GM12865 (cell line): ENCODE measurements around the gene TMEM269.

Source experiments
- DNase-seq: peaks from one replicate; pipeline ENCODE4 v3.0.0; 2010; ENCODE audit warnings: low read depth
- H3K4me3 ChIP-seq: 2 replicates; pipeline ENCODE4 v1.5.1; 2011; ENCODE audit warnings: mild to moderate bottlenecking, low read depth, low read length, control low read depth
- TF ChIP-seq, protein P1 (sequence below): IDR thresholded peaks from 2 replicates; pipeline ENCODE4 v1.5.1; 2011; ENCODE audit warnings: low read length, control low read depth, low read depth, inconsistent platforms; ENCODE audit not compliant: insufficient read depth; ENCODE audit errors: missing control alignments

Gene TMEM269

DNA sequence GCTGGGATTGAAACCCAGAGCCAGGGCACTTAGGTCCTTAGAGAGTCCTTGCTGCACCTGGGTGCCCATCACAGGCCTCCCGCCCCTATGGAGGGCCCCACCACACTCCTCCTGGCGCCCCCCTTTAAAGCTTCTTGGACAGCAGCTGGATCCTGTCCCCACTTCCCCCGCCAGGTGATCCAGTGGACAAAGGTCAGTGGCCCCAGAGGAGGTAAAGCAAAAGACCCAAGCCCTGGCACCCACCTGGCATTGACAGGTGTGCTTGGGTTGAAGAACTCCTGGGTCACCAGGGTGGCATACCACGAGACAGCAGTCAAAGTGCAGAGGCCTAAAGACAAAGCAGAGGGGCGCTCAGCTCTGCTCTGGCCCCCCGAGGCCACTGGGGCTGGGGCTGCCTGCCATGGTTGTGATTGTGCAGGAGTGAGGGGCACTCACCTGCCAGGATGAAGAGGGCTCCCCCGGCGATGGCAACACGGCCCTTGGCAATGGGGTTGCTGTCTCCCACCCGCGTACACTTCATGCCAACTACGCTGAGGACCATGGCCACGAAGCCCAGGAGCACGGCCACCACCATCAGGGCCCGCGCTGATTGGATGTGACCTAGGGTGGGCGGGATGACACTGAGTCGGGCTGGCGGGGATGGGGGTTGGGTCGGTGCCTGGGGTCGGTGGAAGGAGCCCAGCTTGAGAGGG, 46.7 kb upstream of the TMEM269 start:
- no peak overlapping the region for H3K4me3 ChIP-seq
- TF ChIP-seq, protein P1, sequence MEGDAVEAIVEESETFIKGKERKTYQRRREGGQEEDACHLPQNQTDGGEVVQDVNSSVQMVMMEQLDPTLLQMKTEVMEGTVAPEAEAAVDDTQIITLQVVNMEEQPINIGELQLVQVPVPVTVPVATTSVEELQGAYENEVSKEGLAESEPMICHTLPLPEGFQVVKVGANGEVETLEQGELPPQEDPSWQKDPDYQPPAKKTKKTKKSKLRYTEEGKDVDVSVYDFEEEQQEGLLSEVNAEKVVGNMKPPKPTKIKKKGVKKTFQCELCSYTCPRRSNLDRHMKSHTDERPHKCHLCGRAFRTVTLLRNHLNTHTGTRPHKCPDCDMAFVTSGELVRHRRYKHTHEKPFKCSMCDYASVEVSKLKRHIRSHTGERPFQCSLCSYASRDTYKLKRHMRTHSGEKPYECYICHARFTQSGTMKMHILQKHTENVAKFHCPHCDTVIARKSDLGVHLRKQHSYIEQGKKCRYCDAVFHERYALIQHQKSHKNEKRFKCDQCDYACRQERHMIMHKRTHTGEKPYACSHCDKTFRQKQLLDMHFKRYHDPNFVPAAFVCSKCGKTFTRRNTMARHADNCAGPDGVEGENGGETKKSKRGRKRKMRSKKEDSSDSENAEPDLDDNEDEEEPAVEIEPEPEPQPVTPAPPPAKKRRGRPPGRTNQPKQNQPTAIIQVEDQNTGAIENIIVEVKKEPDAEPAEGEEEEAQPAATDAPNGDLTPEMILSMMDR, result no peak
- no peak for DNase-seq

DNA sequence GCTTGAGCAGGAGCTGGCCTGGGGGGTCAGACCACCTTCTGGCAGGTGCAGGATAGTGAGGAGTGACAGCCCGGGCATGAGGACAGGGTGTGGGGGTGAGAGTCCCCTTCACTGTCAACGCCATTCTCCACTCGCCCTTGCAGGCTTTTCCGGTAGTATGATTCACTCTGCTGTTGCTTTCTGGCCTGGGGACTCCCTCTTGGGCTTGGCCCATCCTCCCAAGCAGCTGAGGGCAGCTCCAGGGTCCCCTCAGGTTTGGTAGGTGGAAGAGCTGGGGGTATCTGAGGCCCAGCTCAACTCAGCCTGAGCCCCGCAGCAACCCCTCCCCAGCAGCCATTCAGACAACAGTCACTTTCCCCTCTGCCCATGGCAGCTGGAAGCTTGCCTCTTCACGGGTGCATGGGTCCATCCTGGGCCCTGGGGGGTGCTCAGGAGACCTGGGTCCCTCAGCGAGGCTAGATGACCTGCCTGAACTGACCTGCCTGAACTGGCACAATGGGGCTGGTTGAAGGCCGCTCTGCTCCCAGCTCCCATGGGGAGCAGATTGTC, 46.0 kb upstream of the TMEM269 start:
- no peak for DNase-seq
- H3K4me3 ChIP-seq, result no peak overlapping the region
- TF ChIP-seq, protein P1, result no peak

DNA sequence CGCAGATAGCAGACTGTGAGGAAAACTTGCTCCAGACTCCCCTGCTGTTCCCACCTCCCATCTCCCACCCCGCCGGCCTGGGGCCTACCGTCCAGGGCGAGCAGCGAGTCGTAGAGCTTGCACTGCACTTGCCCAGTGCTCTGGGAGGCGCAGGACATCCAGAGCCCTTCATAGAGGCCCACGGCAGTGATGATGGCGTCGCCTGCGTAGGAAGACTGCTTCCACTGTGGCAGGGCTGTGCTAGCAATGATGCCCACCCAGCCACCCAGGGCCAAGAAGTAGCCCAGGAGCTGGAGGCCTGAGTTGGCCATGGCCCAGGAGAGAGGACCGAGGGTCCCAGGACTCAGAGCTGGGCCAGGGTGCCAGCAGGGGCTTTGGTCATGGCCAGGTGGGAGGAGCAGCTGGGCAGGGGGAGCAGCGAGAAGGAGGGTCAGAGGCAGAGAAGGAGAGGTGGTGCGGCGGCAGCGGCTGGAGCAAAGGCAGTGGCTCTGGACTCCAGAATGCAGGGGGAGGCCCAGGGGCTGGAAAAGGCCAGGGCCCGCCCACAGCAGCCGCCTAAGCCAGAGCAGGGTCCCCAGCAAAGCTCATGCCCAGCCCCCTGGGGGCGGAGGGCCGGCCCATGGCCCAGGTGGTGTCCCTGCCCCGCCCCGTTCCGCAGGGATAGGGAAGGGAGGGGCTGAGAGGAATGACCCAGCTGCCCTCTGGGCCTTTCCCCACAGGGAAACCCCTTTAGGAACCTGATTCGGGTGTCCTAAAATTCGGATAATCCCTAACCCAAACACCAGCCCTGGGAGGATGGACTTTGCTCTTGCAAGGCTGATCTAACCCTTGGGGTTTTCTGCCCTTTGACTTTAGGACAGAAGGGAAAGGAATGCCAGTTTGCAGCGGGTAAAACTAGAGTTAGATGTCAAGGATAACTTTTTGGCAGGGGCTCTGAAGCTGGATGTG, 44.8 kb upstream of the TMEM269 start, which contains the start of gene CLDN19:
Gene CLDN19, minus strand, starts transcription at position 484 of the 948 bp plus-strand sequence. Its CDS starts 173 bp downstream, at position 311.
- no peak for DNase-seq
- H3K4me3 ChIP-seq, result no peak within 1 kb of the TSS
- TF ChIP-seq, protein P1, result no peak

DNA sequence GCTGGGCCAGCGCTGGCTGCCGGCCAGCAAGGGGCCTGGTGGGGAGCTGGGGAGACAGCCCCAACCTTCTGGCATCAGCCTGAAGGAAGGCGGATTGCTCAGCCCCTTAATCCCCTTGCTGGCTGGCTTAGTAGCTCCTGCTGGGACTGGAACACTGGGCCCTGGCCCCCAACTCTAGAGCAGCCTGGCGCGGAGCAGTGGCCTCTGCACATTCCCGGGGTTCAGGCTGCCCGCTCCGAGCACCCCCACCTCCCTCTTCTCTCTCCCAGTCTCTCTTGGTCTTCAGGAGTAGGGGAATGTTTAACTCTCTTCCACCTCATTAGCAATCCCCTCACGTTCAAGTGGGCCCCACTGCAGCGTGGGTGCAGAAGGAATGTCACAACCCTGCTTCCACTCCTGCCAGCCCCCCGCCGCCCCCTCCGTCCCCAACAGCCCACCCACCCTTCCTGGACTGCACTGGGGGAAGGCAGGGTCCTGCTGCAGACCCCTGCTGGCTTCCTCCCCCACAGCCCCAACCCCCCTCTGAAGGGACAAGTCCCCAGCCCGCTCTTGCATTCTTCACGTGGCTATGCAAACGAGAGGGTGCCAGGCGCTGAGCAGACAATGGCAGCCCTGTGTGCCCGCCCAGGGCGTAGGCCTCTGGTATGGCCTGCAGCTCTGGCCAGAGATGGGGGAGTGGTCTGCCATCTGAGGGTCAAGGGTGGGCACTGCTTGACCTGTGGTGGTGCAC, 43.8 kb upstream of the TMEM269 start:
- H3K4me3 ChIP-seq, result no peak overlapping the region
- DNase-seq, result no peak
- TF ChIP-seq, protein P1, result no peak

DNA sequence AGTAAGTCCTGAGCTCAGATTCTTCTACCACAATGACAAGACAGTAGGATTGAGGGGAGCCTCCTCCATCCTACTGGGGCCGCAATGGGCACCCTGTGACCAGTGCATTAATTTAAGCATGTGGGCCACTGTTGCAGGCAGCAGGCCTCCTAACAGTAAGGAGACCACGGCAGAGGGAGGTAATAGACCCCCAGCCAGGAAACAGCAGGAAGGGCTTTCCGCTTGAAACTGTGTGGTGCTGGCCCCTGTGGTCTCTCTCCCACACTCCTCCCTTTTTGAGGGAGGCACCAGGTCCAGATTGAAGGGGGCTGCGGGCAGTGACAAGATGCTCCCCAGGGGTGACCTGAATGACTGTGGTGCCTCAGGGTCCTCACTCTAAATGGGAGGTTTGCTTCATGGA, 43.1 kb upstream of the TMEM269 start:
- no peak for DNase-seq
- no peak overlapping the region for H3K4me3 ChIP-seq
- TF ChIP-seq, protein P1, result no peak

DNA sequence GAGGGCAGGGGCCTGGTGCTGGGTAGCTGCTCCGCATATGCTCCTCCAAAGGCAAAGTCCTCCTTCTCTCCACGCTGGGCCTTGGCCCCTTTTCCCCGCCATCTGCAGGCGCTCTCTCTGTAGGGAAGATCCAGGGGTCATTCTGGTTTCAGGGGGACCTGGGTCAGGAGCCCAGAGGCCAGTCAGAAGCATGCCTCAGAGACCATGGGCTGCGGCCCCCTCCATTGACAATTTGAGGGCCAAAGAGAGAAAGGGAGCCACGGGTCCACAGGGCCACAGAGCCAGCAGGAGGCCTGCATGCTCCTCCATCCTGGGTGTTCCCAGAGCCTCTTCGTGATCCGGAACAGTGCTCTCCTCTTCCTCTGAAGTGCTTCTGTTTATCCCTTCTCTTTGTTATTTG, 42.6 kb upstream of the TMEM269 start:
- H3K4me3 ChIP-seq, result no peak overlapping the region
- no peak for DNase-seq
- TF ChIP-seq, protein P1, result no peak
